ENCODE measurements around the gene GPATCH8.

- TF ChIP-seq CTCF (IDR thresholded peaks at IDR 0.05) (peak; percentile 90 to 94 (median 93)), POLR2A (IDR thresholded peaks at IDR 0.05) (no peak)
Measured at GRCh38 chr17:44533533-44534246, 30.5 kb upstream of the GPATCH8 start.

All from esophagus squamous epithelium (tissue), 4 donors.